ENCODE measurements around the gene ME2.
A peak's percentile ranks its signal among the peaks of the same experiment; 100 is the strongest.
"Not testable (repeated sequence)": the region's sequence is repeated elsewhere in the genome, so short reads cannot be mapped to it uniquely, and the experiment has no call there.

Gene ME2

DNA sequence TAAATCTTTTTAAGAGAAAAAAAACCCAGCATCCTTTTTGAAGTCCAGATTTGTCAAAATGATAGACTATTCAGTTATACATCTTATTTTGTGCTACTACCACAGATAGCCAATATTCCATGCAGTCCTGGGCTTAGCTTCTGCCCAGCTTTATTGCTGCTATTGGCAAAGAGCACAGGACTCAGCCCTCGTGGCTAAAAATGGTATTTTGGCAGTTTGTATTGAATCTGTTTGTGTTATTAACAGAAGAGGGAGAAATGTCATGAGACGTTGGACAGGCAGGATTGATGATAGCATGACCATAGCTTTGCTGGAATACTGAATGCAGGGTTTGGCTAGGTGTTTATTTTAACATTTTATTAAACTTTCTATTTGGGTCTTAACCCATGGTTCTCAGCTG is 108.3 kb downstream of the ME2 start:
- peak; percentile 6 for FAIRE-seq
- TF ChIP-seq CTCF (IDR thresholded peaks at IDR 0.05; ENCODE audit: insufficient read depth, missing control alignments), result no peak
- no peak for DNase-seq (ENCODE audit: insufficient read length, low spot score)

DNA sequence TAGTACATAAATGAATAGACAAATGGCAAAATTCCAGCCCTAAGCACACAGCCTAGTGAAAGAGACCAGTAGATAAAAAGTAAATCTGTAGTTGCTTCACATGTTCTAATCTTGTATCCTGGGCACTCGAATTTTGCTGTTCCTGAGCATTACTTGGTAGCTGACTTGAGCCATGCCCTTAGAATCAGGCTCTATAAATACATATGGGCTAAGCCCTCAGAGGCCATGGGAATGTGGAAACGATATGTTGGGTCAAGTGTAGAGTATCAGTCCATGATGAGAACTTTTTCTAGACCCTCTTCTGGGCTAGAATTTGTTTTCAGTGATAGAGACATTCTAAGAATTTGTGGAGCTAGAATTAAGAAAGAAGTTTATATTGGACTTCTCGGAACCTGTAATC is 110.8 kb downstream of the ME2 start:
- TF ChIP-seq CTCF (IDR thresholded peaks at IDR 0.05; ENCODE audit: insufficient read depth, missing control alignments), result no peak
- DNase-seq (ENCODE audit: insufficient read length, low spot score) (no peak), FAIRE-seq (peak; percentile 67)

GRCh38 chr18:50992351-50992762 is 113.4 kb downstream of the ME2 start:
- no peak for TF ChIP-seq CTCF (IDR thresholded peaks at IDR 0.05; ENCODE audit: insufficient read depth, missing control alignments)
- DNase-seq (ENCODE audit: insufficient read length, low spot score) (no peak), FAIRE-seq (no peak)

DNA sequence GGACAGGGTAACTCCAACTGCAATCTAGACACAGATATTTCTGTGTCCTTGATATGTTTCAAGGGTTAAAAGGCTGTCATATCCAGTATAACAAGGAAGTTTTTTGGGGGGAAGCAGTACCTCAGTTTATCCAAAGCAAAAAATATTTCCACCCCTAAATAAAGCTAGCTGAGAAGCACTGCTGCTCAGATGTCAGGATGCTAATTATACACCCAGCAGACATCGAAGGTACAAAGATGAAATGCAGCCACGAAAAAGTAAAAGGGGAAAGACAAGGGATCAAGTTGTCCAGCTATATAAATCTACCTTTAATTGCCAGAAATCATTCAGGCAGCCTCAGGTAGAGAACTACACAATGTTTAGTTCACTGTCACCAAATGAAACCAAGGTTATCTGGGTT is 115.1 kb downstream of the ME2 start:
- DNase-seq (ENCODE audit: insufficient read length, low spot score) (no peak), FAIRE-seq (no peak)
- no peak for TF ChIP-seq CTCF (IDR thresholded peaks at IDR 0.05; ENCODE audit: insufficient read depth, missing control alignments)

- not testable (repeated sequence) for DNase-seq (ENCODE audit: insufficient read length, low spot score); FAIRE-seq
These were observed 124.3 kb downstream of the ME2 start for GRCh38 chr18:51003174-51003573.
